ENCODE results near the gene GPC3. TPM values are rescaled to one million over a fixed set of nuclear protein-coding genes. Genes with fewer than 3 reads are reported as not detected.

GPC3 gene
- total and polyA plus RNA-seq, 2 donors (not counting 3 experiments of a cell fraction or from before 2014, with no cell fraction given): not detected

- DNase-seq (ENCODE audit: low read depth, low spot score) (no peak), FAIRE-seq (no peak)
- Histone ChIP-seq H3K9ac (replicated peaks; ENCODE audit: extremely low read depth, insufficient read depth, low read length) (no peak overlapping the region), H3K4me3 (replicated peaks in 1 of 3; ENCODE audit: insufficient read depth in 1 of 3, low read depth in 1 of 3, low read length in 3 of 3) (no peak overlapping the region), H4K20me1 (replicated peaks; ENCODE audit: control insufficient read depth, extremely low read depth, insufficient read depth, low read length) (no peaks in the 10 kb centered on the region), H3K36me3 (ENCODE audit: control insufficient read depth in 2 of 2, extremely low read depth in 1 of 2, insufficient read depth in 2 of 2, low read length in 2 of 2) (no peaks in the 10 kb centered on the region), H3K9me3 (replicated peaks; ENCODE audit: control insufficient read depth, insufficient read depth, low read length) (no peaks in the 10 kb centered on the region), H2AFZ (ENCODE audit: low read depth, low read length) (no peak overlapping the region), H3K27ac (ENCODE audit: insufficient read depth, low read depth, low read length) (no peak overlapping the region), H3K27me3 (ENCODE audit: control insufficient read depth in 2 of 2, insufficient read depth in 2 of 2, low read length in 2 of 2) (no peaks in the 10 kb centered on the region), H3K79me2 (ENCODE audit: control insufficient read depth, insufficient read depth, low read length) (no peaks in the 10 kb centered on the region), H3K4me1 (ENCODE audit: control insufficient read depth, extremely low read depth, insufficient read depth, low read length) (no peaks in the 10 kb centered on the region), H3K4me2 (ENCODE audit: insufficient read depth, low read length) (no peak overlapping the region), H3K9me1 (replicated peaks; ENCODE audit: control insufficient read depth, extremely low read depth, insufficient read depth, low read length) (no peaks in the 10 kb centered on the region)
- no peak for TF ChIP-seq POLR2AphosphoS5 (IDR thresholded peaks at IDR 0.05; ENCODE audit: insufficient read depth, low read depth, low read length)
- no peak for TF ChIP-seq EZH2 (IDR thresholded peaks at IDR 0.05; ENCODE audit: borderline replicate concordance, low read depth, low read length, severe bottlenecking)
- no peak for TF ChIP-seq MYC (IDR thresholded peaks at IDR 0.05; ENCODE audit: low read depth, low read length)
- ChIA-PET POLR2A (no interaction called here), CTCF (no interaction called here)
- BruUV-seq (replicated peaks): no TSS peak
- dilution Hi-C loops (cut with MboI; ENCODE audit: extremely low pct_ligation_motif_present, low sequenced_read_pairs) (no loop called here), intact Hi-C loops (cut with micrococcal nuclease) (no loop called here)
Measured at GRCh38 chrX:133645256-133645655, 340.1 kb downstream of the GPC3 start.

GRCh38 chrX:133640161-133641015 is 345.0 kb downstream of the GPC3 start:
- H3K79me2 ChIP-seq (ENCODE audit: control insufficient read depth, insufficient read depth, low read length): no peaks in the 10 kb centered on the region
- dilution Hi-C loops (cut with MboI; ENCODE audit: extremely low pct_ligation_motif_present, low sequenced_read_pairs) (no loop called here), intact Hi-C loops (cut with micrococcal nuclease) (no loop called here)
- H3K9ac ChIP-seq (replicated peaks; ENCODE audit: extremely low read depth, insufficient read depth, low read length): no peak overlapping the region
- no peak overlapping the region for H3K4me2 ChIP-seq (ENCODE audit: insufficient read depth, low read length)
- CTCF ChIA-PET: no interaction called here
- DNase-seq (ENCODE audit: low read depth, low spot score): no peak
- FAIRE-seq: no peak
- H3K4me3 ChIP-seq (replicated peaks in 1 of 3; ENCODE audit: insufficient read depth in 1 of 3, low read depth in 1 of 3, low read length in 3 of 3): no peak overlapping the region
- H3K36me3 ChIP-seq (ENCODE audit: control insufficient read depth in 2 of 2, extremely low read depth in 1 of 2, insufficient read depth in 2 of 2, low read length in 2 of 2): no peaks in the 10 kb centered on the region
- H3K27me3 ChIP-seq (ENCODE audit: control insufficient read depth in 2 of 2, insufficient read depth in 2 of 2, low read length in 2 of 2): no peaks in the 10 kb centered on the region
- no peak overlapping the region for H3K27ac ChIP-seq (ENCODE audit: insufficient read depth, low read depth, low read length)
- no peaks in the 10 kb centered on the region for H3K9me1 ChIP-seq (replicated peaks; ENCODE audit: control insufficient read depth, extremely low read depth, insufficient read depth, low read length)
- H3K9me3 ChIP-seq (replicated peaks; ENCODE audit: control insufficient read depth, insufficient read depth, low read length): no peaks in the 10 kb centered on the region
- H3K4me1 ChIP-seq (ENCODE audit: control insufficient read depth, extremely low read depth, insufficient read depth, low read length): no peaks in the 10 kb centered on the region
- BruUV-seq (replicated peaks): no TSS peak
- no peak for TF ChIP-seq JUN (IDR thresholded peaks at IDR 0.05; ENCODE audit: borderline replicate concordance, insufficient read depth, insufficient read length, low read depth)
- TF ChIP-seq CTCF (IDR thresholded peaks at IDR 0.05; ENCODE audit: extremely low read depth in 1 of 2, insufficient read depth in 1 of 2, low read depth in 1 of 2, low read length in 2 of 2): no peak
- TF ChIP-seq POLR2AphosphoS5 (IDR thresholded peaks at IDR 0.05; ENCODE audit: insufficient read depth, low read depth, low read length): no peak
- TF ChIP-seq MYC (IDR thresholded peaks at IDR 0.05; ENCODE audit: low read depth, low read length): no peak
- no peak for TF ChIP-seq EZH2 (IDR thresholded peaks at IDR 0.05; ENCODE audit: borderline replicate concordance, low read depth, low read length, severe bottlenecking)
- no peak for TF ChIP-seq POLR2A (IDR thresholded peaks at IDR 0.05; ENCODE audit: low read depth, low read length)
- no peak for TF ChIP-seq MAX (IDR thresholded peaks at IDR 0.05; ENCODE audit: insufficient read depth, insufficient read length)
- no peak for TF ChIP-seq FOS (IDR thresholded peaks at IDR 0.05; ENCODE audit: borderline replicate concordance, insufficient read depth, low read length)
- TF ChIP-seq GATA2 (IDR thresholded peaks at IDR 0.05; ENCODE audit: insufficient read depth, insufficient read length, low read depth, low read length): no peak
- no peak overlapping the region for H2AFZ ChIP-seq (ENCODE audit: low read depth, low read length)
- POLR2A ChIA-PET: no interaction called here
- no peaks in the 10 kb centered on the region for H4K20me1 ChIP-seq (replicated peaks; ENCODE audit: control insufficient read depth, extremely low read depth, insufficient read depth, low read length)
